Right ventricle myocardium superior (tissue), 1 donor: ENCODE results near the gene LRRC37A3. TPM values are rescaled to one million over a fixed set of nuclear protein-coding genes. Genes with fewer than 3 reads are reported as not detected.
A peak's percentile ranks its signal among the peaks of the same experiment; 100 is the strongest.
"Not testable (repeated sequence)": the region's sequence is repeated elsewhere in the genome, so short reads cannot be mapped to it uniquely, and the experiment has no call there.

Source experiments
- ATAC-seq: fragments of 200-7000 bp; cut with Tn5 transposase; one replicate; pipeline ENCODE4 v1.9.1; 2020; ENCODE audit warnings: mild to moderate bottlenecking; ENCODE audit not compliant: poor library complexity
- DNase-seq: peaks from one replicate; pipeline ENCODE4 v3.0.0-alpha.2; 2020
- intact Hi-C: fragments of 100-400 bp; cut with DNase I; formaldehyde crosslinking; loops from one replicate; pipeline ENCODE4 v1.11.2; 2022
- total RNA-seq: library from RNA; stranded (reverse); fragmentation: NEBNext Ultra II Directional; extraction: Animal tissue kit (Norgen Biotek cat#: 25700); gene quantifications from one replicate; pipeline ENCODE4 v1.2.1, GENCODE V29; 2021
- donor health status: DM: no; HTN: yes; CAD: no; lungs with severe emphysema.

LRRC37A3 gene
- total RNA-seq, 1 donor from 2014 or later: 2.2 TPM

- intact Hi-C loops, DNase-seq, ATAC-seq: not testable (repeated sequence)
Measured at GRCh38 chr17:64929419-64930209, 10.3 kb upstream of the LRRC37A3 start.

- DNase-seq, intact Hi-C loops, ATAC-seq: not testable (repeated sequence)
Measured at GRCh38 chr17:64928701-64929100, 9.4 kb upstream of the LRRC37A3 start.

- peak; percentile 89 for ATAC-seq
- DNase-seq, intact Hi-C loops: not testable (repeated sequence)
Measured at GRCh38 chr17:64927444-64927843, 8.2 kb upstream of the LRRC37A3 start.

GRCh38 chr17:64926430-64926829 lies 7.2 kb upstream of the LRRC37A3 start:
- ATAC-seq, DNase-seq, intact Hi-C loops: not testable (repeated sequence)

- intact Hi-C loops, DNase-seq, ATAC-seq: not testable (repeated sequence)
Measured at GRCh38 chr17:64925244-64925643, 6.0 kb upstream of the LRRC37A3 start.

- ATAC-seq, intact Hi-C loops, DNase-seq: not testable (repeated sequence)
Measured at GRCh38 chr17:64923051-64923568, 3.8 kb upstream of the LRRC37A3 start.

GRCh38 chr17:64920419-64921172 lies 1.3 kb upstream of the LRRC37A3 start:
- no peak for ATAC-seq
- intact Hi-C loops: no loop called here
- DNase-seq: no peak

GRCh38 chr17:64920026-64920418 lies 744 bp upstream of the LRRC37A3 start:
- intact Hi-C loops: no loop called here
- peak; percentile 13 for ATAC-seq
- DNase-seq: no peak

- peak; percentile 69 for DNase-seq
- ATAC-seq: peak; percentile 71
- intact Hi-C loops: not testable (repeated sequence)
Measured at GRCh38 chr17:64918842-64919288, 413 bp downstream of the LRRC37A3 start.

- ATAC-seq, intact Hi-C loops, DNase-seq: not testable (repeated sequence)
Measured at GRCh38 chr17:64917540-64917939, 1.7 kb downstream of the LRRC37A3 start.

GRCh38 chr17:64915244-64915643 lies 4.0 kb downstream of the LRRC37A3 start:
- intact Hi-C loops, ATAC-seq, DNase-seq: not testable (repeated sequence)

GRCh38 chr17:64910191-64910514 lies 9.1 kb downstream of the LRRC37A3 start:
- DNase-seq, ATAC-seq, intact Hi-C loops: not testable (repeated sequence)

- ATAC-seq, intact Hi-C loops: not testable (repeated sequence)
Measured at GRCh38 chr17:64909511-64910190, 9.6 kb downstream of the LRRC37A3 start.

GRCh38 chr17:64904069-64904468 lies 15.2 kb downstream of the LRRC37A3 start:
- not testable (repeated sequence) for DNase-seq, ATAC-seq

More at GRCh38 chr17:64909511-64910190, 9.6 kb downstream of the LRRC37A3 start:
- DNase-seq: not testable (repeated sequence)

GRCh38 chr17:64897136-64897535 lies 22.1 kb downstream of the LRRC37A3 start:
- ATAC-seq, intact Hi-C loops: not testable (repeated sequence)
- DNase-seq: peak; percentile 26

More at GRCh38 chr17:64904069-64904468, 15.2 kb downstream of the LRRC37A3 start:
- intact Hi-C loops: not testable (repeated sequence)

GRCh38 chr17:64874210-64874609 lies 45.1 kb downstream of the LRRC37A3 start:
- intact Hi-C loops, ATAC-seq, DNase-seq: not testable (repeated sequence)

- intact Hi-C loops: not testable (repeated sequence)
- DNase-seq (peak; percentile 84), ATAC-seq (peak; percentile 89)
Measured at GRCh38 chr17:64847504-64848466, 71.5 kb downstream of the LRRC37A3 start.
